Retinal pigment epithelial cell (primary cell): Measurements from ENCODE around the gene OPCML.

Experiments
- DNase-seq: peaks from one replicate; pipeline ENCODE4 v3.0.0-alpha.2; 2010; ENCODE audit warnings: low read depth
- H3K4me3 ChIP-seq: 2 replicates; pipeline ENCODE4 v1.5.1; 2011; ENCODE audit warnings: mild to moderate bottlenecking, low read length, control low read depth, moderate library complexity
- TF ChIP-seq, protein P1 (sequence below): conservative IDR thresholded peaks from 2 replicates; pipeline ENCODE4 v1.5.1; 2011; ENCODE audit warnings: low read depth, low read length, control low read depth, inconsistent platforms

Gene OPCML

DNA sequence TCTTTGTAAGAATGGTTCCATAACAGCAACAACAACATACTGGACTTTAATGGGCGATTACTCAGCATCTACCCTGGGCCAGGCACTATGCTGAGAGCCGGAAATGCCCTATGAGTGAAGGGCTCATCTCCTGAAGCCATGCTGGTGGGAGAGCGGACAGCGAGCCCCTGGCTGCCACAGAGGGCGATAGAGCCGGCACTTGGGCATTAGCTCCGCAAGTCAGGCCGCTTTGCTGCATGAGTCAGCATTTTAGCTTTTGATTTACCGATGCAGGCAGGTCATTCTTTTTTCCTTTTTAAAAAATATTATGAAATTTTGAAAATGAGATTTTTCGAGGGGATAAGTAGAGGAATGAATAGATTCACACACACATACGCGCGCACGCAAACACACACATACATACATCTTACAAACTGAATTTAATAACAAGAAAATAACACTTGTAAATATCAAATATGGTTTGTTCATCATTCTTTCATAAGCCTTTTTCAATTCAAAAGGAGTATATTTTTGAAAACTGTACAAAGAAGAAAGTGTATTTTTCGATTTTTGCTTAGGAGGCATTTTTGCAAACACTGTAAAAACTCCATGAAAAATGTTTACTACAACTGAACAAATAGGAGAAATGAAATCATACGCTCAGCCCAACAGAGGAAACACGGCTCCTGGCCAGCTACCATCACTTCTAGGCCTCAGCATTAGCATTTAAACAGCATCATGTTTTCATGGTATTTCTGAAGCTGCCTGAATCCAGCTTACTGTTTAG, 667.3 kb downstream of the OPCML start:
- TF ChIP-seq, protein P1, sequence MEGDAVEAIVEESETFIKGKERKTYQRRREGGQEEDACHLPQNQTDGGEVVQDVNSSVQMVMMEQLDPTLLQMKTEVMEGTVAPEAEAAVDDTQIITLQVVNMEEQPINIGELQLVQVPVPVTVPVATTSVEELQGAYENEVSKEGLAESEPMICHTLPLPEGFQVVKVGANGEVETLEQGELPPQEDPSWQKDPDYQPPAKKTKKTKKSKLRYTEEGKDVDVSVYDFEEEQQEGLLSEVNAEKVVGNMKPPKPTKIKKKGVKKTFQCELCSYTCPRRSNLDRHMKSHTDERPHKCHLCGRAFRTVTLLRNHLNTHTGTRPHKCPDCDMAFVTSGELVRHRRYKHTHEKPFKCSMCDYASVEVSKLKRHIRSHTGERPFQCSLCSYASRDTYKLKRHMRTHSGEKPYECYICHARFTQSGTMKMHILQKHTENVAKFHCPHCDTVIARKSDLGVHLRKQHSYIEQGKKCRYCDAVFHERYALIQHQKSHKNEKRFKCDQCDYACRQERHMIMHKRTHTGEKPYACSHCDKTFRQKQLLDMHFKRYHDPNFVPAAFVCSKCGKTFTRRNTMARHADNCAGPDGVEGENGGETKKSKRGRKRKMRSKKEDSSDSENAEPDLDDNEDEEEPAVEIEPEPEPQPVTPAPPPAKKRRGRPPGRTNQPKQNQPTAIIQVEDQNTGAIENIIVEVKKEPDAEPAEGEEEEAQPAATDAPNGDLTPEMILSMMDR = no peak
- no peak for DNase-seq
- no peak overlapping the region for H3K4me3 ChIP-seq

DNA sequence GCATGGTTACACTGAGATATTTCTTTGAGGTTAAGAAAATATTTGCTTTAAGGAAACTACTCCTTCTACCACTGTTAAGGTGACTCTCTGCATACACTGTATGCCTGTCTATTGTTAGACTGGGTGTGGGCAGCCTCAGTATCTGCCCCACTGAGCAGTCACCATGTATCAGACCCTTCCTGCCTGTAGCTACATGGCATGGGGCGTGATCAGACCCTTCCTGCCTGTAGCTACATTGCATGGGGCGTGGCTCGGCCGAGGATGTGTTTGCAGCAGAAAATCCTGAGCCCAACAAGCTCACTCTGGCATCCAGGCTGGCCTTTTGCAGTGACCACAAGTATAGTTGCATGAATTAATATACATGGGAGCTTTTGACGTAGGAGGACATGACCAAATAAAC, 669.4 kb downstream of the OPCML start:
- H3K4me3 ChIP-seq = no peak overlapping the region
- no peak for DNase-seq
- TF ChIP-seq, protein P1 = no peak

DNA sequence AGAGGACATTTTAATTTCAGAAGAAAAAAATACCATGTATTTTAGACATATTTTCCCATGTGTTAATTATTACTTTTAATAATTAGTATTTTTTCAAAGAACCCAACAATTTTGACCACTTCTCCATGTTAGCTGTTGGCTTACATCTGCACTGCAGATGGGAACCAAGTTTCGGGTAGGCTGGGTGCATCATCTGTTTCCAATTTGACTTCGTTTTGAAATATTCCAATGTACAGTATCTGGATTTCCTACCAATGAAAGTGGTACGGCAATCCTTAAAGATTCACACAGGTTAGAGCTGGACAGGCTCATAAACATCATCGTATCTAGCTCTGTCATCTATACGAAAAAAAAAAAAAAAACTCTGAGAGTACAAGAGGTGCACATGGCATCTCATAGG, 670.2 kb downstream of the OPCML start:
- DNase-seq = no peak
- TF ChIP-seq, protein P1 = no peak
- no peak overlapping the region for H3K4me3 ChIP-seq

DNA sequence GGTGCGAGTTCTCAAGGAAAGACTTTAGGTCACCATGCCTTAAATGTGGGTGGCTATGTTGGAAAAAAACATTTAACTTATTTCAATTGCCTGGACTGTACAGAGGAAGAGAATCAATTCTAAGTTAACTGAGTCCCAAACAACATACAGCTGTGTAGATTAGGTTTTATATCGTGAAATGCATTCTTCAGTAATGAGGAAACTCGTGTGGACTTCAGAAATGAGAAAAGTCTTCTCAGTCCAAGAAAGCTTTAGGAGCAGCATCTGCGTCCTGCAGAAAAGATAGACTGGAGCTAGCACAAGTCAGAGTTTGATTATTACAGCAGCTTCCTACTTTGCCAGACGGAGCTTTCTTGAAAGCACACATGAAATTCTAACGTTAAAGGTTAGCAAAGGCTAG, 673.0 kb downstream of the OPCML start:
- no peak for DNase-seq
- TF ChIP-seq, protein P1 = no peak
- no peak overlapping the region for H3K4me3 ChIP-seq

DNA sequence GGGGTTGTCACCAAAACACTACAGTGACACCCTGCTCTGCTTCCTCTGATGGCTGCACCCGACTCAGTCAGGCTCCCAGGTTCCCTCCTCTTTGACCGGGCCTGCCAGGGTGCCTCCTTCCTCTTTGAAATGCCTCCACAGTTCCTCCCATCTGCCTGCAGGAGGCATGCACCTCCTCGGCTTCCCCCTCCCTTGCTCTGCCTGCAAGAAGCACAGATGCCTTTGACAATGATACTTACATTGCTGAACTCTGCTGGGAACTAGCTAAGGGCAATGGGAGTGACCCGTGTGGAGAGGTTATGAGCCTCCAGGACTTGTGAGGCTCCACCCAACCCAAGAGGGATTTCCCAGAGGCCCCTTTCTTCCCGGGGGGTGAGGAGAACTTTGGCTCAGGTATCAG, 674.1 kb downstream of the OPCML start:
- TF ChIP-seq, protein P1 = peak; percentile 66
- H3K4me3 ChIP-seq = no peak overlapping the region
- no peak for DNase-seq

DNA sequence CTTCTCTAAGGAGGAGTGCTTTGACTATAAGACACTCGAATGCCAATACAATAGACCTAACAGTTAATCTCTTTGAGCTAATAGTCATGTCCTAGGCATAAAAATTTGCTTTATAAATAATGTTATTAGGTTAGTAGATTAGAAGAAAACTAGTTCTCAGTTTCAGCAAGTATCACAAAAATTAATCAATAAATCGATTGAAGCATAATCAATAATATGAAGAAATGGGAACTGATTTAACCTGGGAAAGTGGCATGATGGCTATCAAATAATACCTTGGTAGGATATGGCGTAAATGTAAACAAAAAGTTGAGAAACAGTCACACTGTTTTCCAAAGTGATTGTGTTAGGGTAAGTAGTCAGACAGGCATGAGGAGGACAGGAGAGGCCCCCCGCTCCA, 676.3 kb downstream of the OPCML start:
- TF ChIP-seq, protein P1 = no peak
- H3K4me3 ChIP-seq = no peak overlapping the region
- no peak for DNase-seq

DNA sequence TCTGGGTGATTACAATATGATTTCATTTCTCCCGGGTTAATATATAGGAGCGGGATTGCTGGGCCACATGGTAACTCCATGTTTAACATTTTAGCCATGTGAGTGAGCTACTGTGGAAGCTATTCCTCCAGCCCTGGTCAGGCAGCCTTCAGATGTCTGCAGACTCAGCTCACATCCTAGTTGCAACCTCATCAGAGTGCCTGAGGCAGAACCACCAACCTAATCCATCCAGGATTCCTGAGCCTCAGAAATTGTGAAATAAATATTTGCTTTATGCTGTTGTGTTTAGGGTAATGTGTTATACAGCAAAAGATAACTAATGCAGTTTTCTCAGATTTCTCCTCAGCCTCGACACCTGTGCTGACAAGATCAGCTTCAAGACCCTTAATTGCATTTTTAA, 676.8 kb downstream of the OPCML start:
- H3K4me3 ChIP-seq = no peak overlapping the region
- no peak for DNase-seq
- TF ChIP-seq, protein P1 = no peak
